ENCODE measurements around the gene JAK1.

GRCh38 chr1:64877598-64877997 is 88.8 kb downstream of the JAK1 start:
- TF ChIP-seq, protein P1, sequence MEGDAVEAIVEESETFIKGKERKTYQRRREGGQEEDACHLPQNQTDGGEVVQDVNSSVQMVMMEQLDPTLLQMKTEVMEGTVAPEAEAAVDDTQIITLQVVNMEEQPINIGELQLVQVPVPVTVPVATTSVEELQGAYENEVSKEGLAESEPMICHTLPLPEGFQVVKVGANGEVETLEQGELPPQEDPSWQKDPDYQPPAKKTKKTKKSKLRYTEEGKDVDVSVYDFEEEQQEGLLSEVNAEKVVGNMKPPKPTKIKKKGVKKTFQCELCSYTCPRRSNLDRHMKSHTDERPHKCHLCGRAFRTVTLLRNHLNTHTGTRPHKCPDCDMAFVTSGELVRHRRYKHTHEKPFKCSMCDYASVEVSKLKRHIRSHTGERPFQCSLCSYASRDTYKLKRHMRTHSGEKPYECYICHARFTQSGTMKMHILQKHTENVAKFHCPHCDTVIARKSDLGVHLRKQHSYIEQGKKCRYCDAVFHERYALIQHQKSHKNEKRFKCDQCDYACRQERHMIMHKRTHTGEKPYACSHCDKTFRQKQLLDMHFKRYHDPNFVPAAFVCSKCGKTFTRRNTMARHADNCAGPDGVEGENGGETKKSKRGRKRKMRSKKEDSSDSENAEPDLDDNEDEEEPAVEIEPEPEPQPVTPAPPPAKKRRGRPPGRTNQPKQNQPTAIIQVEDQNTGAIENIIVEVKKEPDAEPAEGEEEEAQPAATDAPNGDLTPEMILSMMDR (IDR thresholded peaks at IDR 0.05), result no peak
- no peak for TF ChIP-seq POLR2AphosphoS5 (IDR thresholded peaks at IDR 0.05)

Data from esophagus muscularis mucosa (tissue), 3 donors.